PC-9 (cell line): ENCODE data around the gene PFDN4.

Experiments used
- CTCF ChIP-seq: fragments of 200-600 bp; sonication (generic); conservative IDR thresholded peaks from 2 replicates; pipeline ENCODE4 v1.6.1; 2017; ENCODE audit warnings: mixed run types, antibody characterized with exemption, mild to moderate bottlenecking, moderate library complexity
- EZH2 ChIP-seq: fragments of 200-600 bp; sonication (generic); IDR thresholded peaks from 2 replicates; pipeline ENCODE4 v1.8.0; 2017; ENCODE audit warnings: antibody characterized with exemption, low read depth

- TF ChIP-seq CTCF (no peak), EZH2 (no peak)
Observed at GRCh38 chr20:54250691-54251090, 42.8 kb downstream of the PFDN4 start.
